Esophagus (tissue), 2 donors: ENCODE data around the gene MYB. TPM values are rescaled to one million over a fixed set of nuclear protein-coding genes. Genes with fewer than 3 reads are reported as not detected.

Experiments
- H3K27ac ChIP-seq, 2 donors: one replicate each; pipeline ENCODE4 v1.5.1; 2013; ENCODE audit warnings: low read depth in 2 of 2, mild to moderate bottlenecking in 2 of 2, inconsistent platforms in 1 of 2, low read length in 1 of 2, moderate library complexity in 1 of 2
- H3K27me3 ChIP-seq, 2 donors: one replicate each; pipeline ENCODE4 v1.6.1; 2013; ENCODE audit warnings: low read length in 2 of 2, control low read depth in 1 of 2, mild to moderate bottlenecking in 1 of 2; ENCODE audit not compliant: insufficient read depth in 2 of 2, control insufficient read depth in 1 of 2
- H3K36me3 ChIP-seq, 2 donors: one replicate each; pipeline ENCODE4 v1.6.1; 2013; ENCODE audit warnings: low read length in 1 of 2; ENCODE audit not compliant: control insufficient read depth in 2 of 2, insufficient read depth in 2 of 2
- H3K4me1 ChIP-seq, 2 donors: one replicate each; pipeline ENCODE4 v1.6.1; 2013; ENCODE audit warnings: low read length in 1 of 2; ENCODE audit not compliant: control insufficient read depth in 2 of 2, insufficient read depth in 2 of 2
- H3K4me3 ChIP-seq, 2 donors: one replicate each; pipeline ENCODE4 v1.5.1; 2013; ENCODE audit warnings: low read length in 2 of 2, mild to moderate bottlenecking in 2 of 2, low read depth in 1 of 2, moderate library complexity in 1 of 2
- H3K9me3 ChIP-seq, 2 donors: one replicate each; pipeline ENCODE4 v1.6.1; 2013; ENCODE audit warnings: mild to moderate bottlenecking in 2 of 2, low read depth in 1 of 2, low read length in 1 of 2, moderate library complexity in 1 of 2; ENCODE audit not compliant: control insufficient read depth in 2 of 2, insufficient read depth in 1 of 2
- WGBS, 2 donors: extraction: QIAGEN DNeasy Blood & Tissue Kit; methylation state at CpG; one replicate each; pipeline ENCODE4 v1.1.7; 2013; 5-methylcytosine and 5-hydroxymethylcytosine counted together
- polyA plus RNA-seq, 2 donors: library from polyadenylated mRNA; stranded (reverse); fragments of 200-250 nt; gene quantifications; one replicate each; pipeline ENCODE4 v1.2.3, GENCODE V29; 2013
- donor health status: healthy with polysubstance abuse.
- donor health status: Bipolar disorder and iron deficiency.

The MYB gene
- polyA plus RNA-seq, 2 donors, result 1.5 to 2.5 TPM

DNA sequence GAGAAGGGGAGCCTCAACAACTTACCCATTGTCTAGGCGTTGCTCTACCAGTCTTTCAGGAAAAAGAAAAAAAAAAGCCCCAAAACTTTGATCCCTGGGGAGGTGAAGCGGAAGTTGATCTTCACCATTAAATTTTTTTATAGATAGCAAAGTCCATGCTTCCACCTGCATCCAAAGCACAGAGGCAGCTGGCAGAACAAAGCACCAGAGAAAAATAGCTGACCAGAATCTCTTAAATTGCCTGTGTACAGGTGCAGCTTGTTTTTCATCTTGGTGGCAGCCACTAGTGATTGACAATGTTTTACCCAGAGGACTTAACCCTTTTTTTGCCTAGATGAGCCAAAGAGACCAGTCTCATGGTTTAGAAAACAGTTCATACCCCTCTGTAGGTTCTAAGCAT lies 86.0 kb downstream of the MYB start:
- H3K4me1 ChIP-seq, result no peaks in the 10 kb centered on the region
- H3K4me3 ChIP-seq, result no peak overlapping the region
- no peaks in the 10 kb centered on the region for H3K9me3 ChIP-seq
- H3K27me3 ChIP-seq, result no peaks in the 10 kb centered on the region
- 67 to 74% methylated on average over 2 of the region's 2 CpGs for WGBS, 2 donors
- H3K36me3 ChIP-seq, result no peaks in the 10 kb centered on the region
- no peak overlapping the region for H3K27ac ChIP-seq

DNA sequence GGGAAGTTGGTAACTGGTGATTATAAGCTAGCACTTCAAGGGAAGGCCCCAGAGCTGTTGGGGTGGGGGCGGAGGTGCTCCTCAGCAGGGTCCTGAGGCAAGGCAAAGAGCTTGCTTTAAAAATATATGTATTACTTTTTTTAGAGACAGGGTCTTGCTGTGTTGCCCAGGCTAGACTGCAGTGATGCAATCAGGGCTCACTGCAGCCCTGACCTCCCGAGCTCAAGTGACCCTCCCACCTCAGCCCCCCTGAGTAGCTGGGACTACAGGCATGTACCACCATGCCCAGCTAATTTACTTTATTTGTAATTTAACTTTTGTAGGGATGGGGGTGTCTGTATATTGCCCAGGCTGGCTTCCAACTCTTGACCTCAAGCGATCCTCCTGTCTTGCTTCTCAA lies 87.2 kb downstream of the MYB start:
- no peaks in the 10 kb centered on the region for H3K27me3 ChIP-seq
- H3K27ac ChIP-seq, result no peak overlapping the region
- H3K9me3 ChIP-seq, result no peaks in the 10 kb centered on the region
- no peaks in the 10 kb centered on the region for H3K36me3 ChIP-seq
- 89 to 91% methylated on average over 3 of the region's 3 CpGs for WGBS, 2 donors
- no peaks in the 10 kb centered on the region for H3K4me1 ChIP-seq
- no peak overlapping the region for H3K4me3 ChIP-seq

DNA sequence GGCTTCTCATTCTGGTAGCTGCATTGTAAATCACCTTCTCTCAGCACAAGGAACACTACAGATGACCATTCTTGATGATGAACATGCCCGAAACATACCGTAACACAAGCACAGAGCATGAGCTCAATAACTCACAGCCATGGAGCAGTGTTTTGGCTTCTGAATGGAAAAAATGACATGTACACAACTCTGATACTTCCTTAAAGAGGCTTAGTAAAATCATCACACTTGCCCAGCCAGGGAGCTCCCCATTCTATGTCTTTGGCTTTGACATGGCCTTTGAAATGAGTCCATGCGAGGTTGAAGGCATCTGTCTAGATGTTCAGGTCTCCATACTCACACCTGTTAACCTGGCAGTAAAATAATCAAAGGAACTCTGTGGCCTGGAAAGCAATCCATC lies 87.6 kb downstream of the MYB start:
- H3K27me3 ChIP-seq, result no peaks in the 10 kb centered on the region
- no peaks in the 10 kb centered on the region for H3K4me1 ChIP-seq
- no peak overlapping the region for H3K27ac ChIP-seq
- WGBS, 2 donors, result 91 to 94% methylated on average over 3 of the region's 3 CpGs
- no peaks in the 10 kb centered on the region for H3K9me3 ChIP-seq
- no peak overlapping the region for H3K4me3 ChIP-seq
- H3K36me3 ChIP-seq, result no peaks in the 10 kb centered on the region

Other genes with a start within 250 kb of the MYB start
- gene ALDH8A1, start 231.2 kb upstream of the MYB start, polyA plus RNA-seq, result 1 to 10 TPM in 1 of 2 donors, under 1 TPM in 1; 0.31 to 1.3 TPM
- gene HBS1L, start 126.5 kb upstream of the MYB start, polyA plus RNA-seq, result 10 to 100 TPM; 16.6 to 26.0 TPM